SK-N-SH (cell line): Measurements from ENCODE around the gene PORCN. TPM values are rescaled to one million over a fixed set of nuclear protein-coding genes. Genes with fewer than 3 reads are reported as not detected.

ENCODE experiments used
- CTCF ChIA-PET: fragments of 300-600, 350-600 bp; formaldehyde crosslinking; extraction: SDS; loops from one replicate; lab custom pipeline; 2021; lab: Yijun Ruan, JAX
- POLR2A ChIA-PET: fragments of 350-600 bp; sonication (Branson Sonifier 250); formaldehyde crosslinking; extraction: SDS; loops from one replicate; lab custom pipeline; 2020; ENCODE audit warnings: antibody characterized with exemption, inconsistent platforms; lab: Yijun Ruan, JAX
- DNase-seq: peaks from one replicate; pipeline ENCODE4 v3.0.0; 2012
- H2AFZ ChIP-seq: fragments of 200-600 bp; sonication (generic); 2 replicates; pipeline ENCODE4 v1.8.1; 2016; ENCODE audit warnings: antibody characterized with exemption, mild to moderate bottlenecking, low read depth
- H3F3A ChIP-seq: fragments of 200-600 bp; sonication (generic); replicated peaks from 2 replicates; pipeline ENCODE3; 2016; ENCODE audit warnings: antibody characterized with exemption, mild to moderate bottlenecking; ENCODE audit not compliant: insufficient read depth
- H3K27ac ChIP-seq, 2 experiments: fragments of 200-500 bp in 1 of 2; fragments of 200-600 bp in 1 of 2; sonication (Bioruptor generic) in 1 of 2; sonication (generic), shearing (Covaris generic) in 1 of 2; 2 replicates each; pipeline versions ENCODE4 v1.5.1 to v1.6.1; 2014 to 2016; ENCODE audit warnings: low read depth in 2 of 2, inconsistent platforms in 1 of 2, low read length in 1 of 2, mild to moderate bottlenecking in 1 of 2, mixed read lengths in 1 of 2
- H3K27me3 ChIP-seq: fragments of 200-600 bp; sonication (generic), shearing (Covaris generic); 2 replicates; pipeline ENCODE4 v1.6.1; 2016; ENCODE audit warnings: mixed run types; ENCODE audit not compliant: insufficient read depth
- H3K36me3 ChIP-seq, 2 experiments: fragments of 200-500 bp in 1 of 2; fragments of 200-600 bp in 1 of 2; sonication (Bioruptor generic) in 1 of 2; sonication (generic) in 1 of 2; replicated peaks in 1 of 2; 2 replicates each; pipeline versions ENCODE3 to v1.5.1; 2014 to 2016; ENCODE audit warnings: low read length in 1 of 2, mild to moderate bottlenecking in 1 of 2; ENCODE audit not compliant: insufficient read depth in 2 of 2, control insufficient read depth in 1 of 2
- H3K4me1 ChIP-seq, 2 experiments: fragments of 200-500 bp in 1 of 2; fragments of 200-600 bp in 1 of 2; sonication (Bioruptor generic) in 1 of 2; sonication (generic), shearing (Covaris generic) in 1 of 2; 2 replicates each; pipeline versions ENCODE4 v1.5.1 to v1.6.1; 2014 to 2016; ENCODE audit warnings: low read depth in 1 of 2, low read length in 1 of 2, mixed run types in 1 of 2; ENCODE audit not compliant: insufficient read depth in 2 of 2, control insufficient read depth in 1 of 2
- H3K4me2 ChIP-seq: fragments of 200-600 bp; sonication (generic), shearing (Covaris generic); 2 replicates; pipeline ENCODE4 v1.6.1; 2017; ENCODE audit warnings: mixed run types
- H3K4me3 ChIP-seq, 2 experiments: fragments of 200-500 bp in 1 of 2; fragments of 200-600 bp in 1 of 2; sonication (Bioruptor generic) in 1 of 2; sonication (generic), shearing (Covaris generic) in 1 of 2; 2 replicates each; pipeline versions ENCODE4 v1.5.1 to v1.8.1; 2014 to 2016; ENCODE audit warnings: low read depth in 2 of 2, inconsistent platforms in 1 of 2, low read length in 1 of 2, mild to moderate bottlenecking in 1 of 2, mixed read lengths in 1 of 2, moderate library complexity in 1 of 2
- H3K79me2 ChIP-seq: fragments of 200-600 bp; sonication (generic); 2 replicates; pipeline ENCODE4 v1.8.1; 2017; ENCODE audit warnings: mild to moderate bottlenecking; ENCODE audit not compliant: insufficient read depth
- H3K9ac ChIP-seq: fragments of 200-600 bp; sonication (generic); 2 replicates; pipeline ENCODE4 v1.6.1; 2017; ENCODE audit warnings: mixed run types
- H3K9me2 ChIP-seq: fragments of 200-600 bp; sonication (generic); 2 replicates; pipeline ENCODE4 v1.6.1; 2017; ENCODE audit warnings: mixed run types
- H3K9me3 ChIP-seq: fragments of 200-600 bp; sonication (generic); 2 replicates; pipeline ENCODE4 v1.6.1; 2017; ENCODE audit warnings: mixed run types, mild to moderate bottlenecking, moderate library complexity
- H4K20me1 ChIP-seq: fragments of 200-600 bp; sonication (generic); 2 replicates; pipeline ENCODE4 v1.6.1; 2017; ENCODE audit warnings: mild to moderate bottlenecking, mixed run types; ENCODE audit not compliant: insufficient read depth
- CHD2 ChIP-seq: fragments of 150-350 bp; IDR thresholded peaks from 2 replicates; pipeline ENCODE4 v1.6.1; 2018; ENCODE audit warnings: low read length; ENCODE audit not compliant: partially characterized antibody
- ELF1 ChIP-seq: IDR thresholded peaks from 2 replicates; pipeline ENCODE4 v1.4.0; 2012
- FOSL2 ChIP-seq: IDR thresholded peaks from 2 replicates; pipeline ENCODE4 v1.4.0; 2012; ENCODE audit warnings: low read depth, mild to moderate bottlenecking, moderate library complexity, borderline replicate concordance
- FOXM1 ChIP-seq: IDR thresholded peaks from 2 replicates; pipeline ENCODE4 v1.4.0; 2012; ENCODE audit warnings: low read depth, mild to moderate bottlenecking
- GABPA ChIP-seq: IDR thresholded peaks from 2 replicates; pipeline ENCODE4 v1.4.0; 2012; ENCODE audit warnings: low read depth, mild to moderate bottlenecking
- GATA2 ChIP-seq: sonication (generic); formaldehyde crosslinking; IDR thresholded peaks from 2 replicates; pipeline ENCODE4 v1.5.0; 2020; ENCODE audit warnings: mild to moderate bottlenecking, missing genetic modification reagents
- JUND ChIP-seq: IDR thresholded peaks from 2 replicates; pipeline ENCODE4 v1.4.0; 2012
- MAX ChIP-seq: IDR thresholded peaks from 2 replicates; pipeline ENCODE4 v1.4.0; 2012; ENCODE audit warnings: low read depth
- MEF2A ChIP-seq: IDR thresholded peaks from 2 replicates; pipeline ENCODE4 v1.4.0; 2012; ENCODE audit warnings: low read depth, borderline replicate concordance
- MXI1 ChIP-seq: IDR thresholded peaks from 2 replicates; pipeline ENCODE4 v1.6.1; 2012; ENCODE audit warnings: mild to moderate bottlenecking, low read depth, low read length, improper control_type of control experiment
- NRF1 ChIP-seq: IDR thresholded peaks from 2 replicates; pipeline ENCODE4 v1.6.1; 2012; ENCODE audit warnings: low read depth, mild to moderate bottlenecking, low read length
- PBX3 ChIP-seq: IDR thresholded peaks from 2 replicates; pipeline ENCODE4; 2012
- RCOR1 ChIP-seq: fragments of 150-350 bp; IDR thresholded peaks from 2 replicates; pipeline ENCODE4 v1.6.1; 2017; ENCODE audit warnings: antibody characterized with exemption, low read length
- REST ChIP-seq: IDR thresholded peaks from 2 replicates; pipeline ENCODE4 v1.6.1; 2012; ENCODE audit warnings: mild to moderate bottlenecking, low read depth, low read length, moderate library complexity
- SIN3A ChIP-seq: IDR thresholded peaks from 2 replicates; pipeline ENCODE4 v1.6.1; 2012; ENCODE audit warnings: low read depth, mild to moderate bottlenecking, low read length, moderate library complexity, borderline replicate concordance
- SMC3 ChIP-seq: IDR thresholded peaks from 2 replicates; pipeline ENCODE4 v1.6.1; 2012; ENCODE audit warnings: low read depth, low read length, improper control_type of control experiment
- TAF1 ChIP-seq: IDR thresholded peaks from 2 replicates; pipeline ENCODE4 v1.6.1; 2012; ENCODE audit warnings: low read depth, mild to moderate bottlenecking, low read length, moderate library complexity, borderline replicate concordance
- TCF12 ChIP-seq: IDR thresholded peaks from 2 replicates; pipeline ENCODE4 v1.4.0; 2012
- USF2 ChIP-seq: fragments of 150-350 bp; IDR thresholded peaks from 2 replicates; pipeline ENCODE4 v1.6.1; 2017; ENCODE audit warnings: antibody characterized with exemption, low read length, low read depth, borderline replicate concordance
- ZBTB33 ChIP-seq: IDR thresholded peaks from 2 replicates; pipeline ENCODE4 v1.4.0; 2012; ENCODE audit warnings: low read depth, borderline replicate concordance
- WGBS: methylation state at CpG from one replicate; pipeline ENCODE4 v1.1.6; 2017; ENCODE audit warnings: low lambda C conversion rate; 5-methylcytosine and 5-hydroxymethylcytosine counted together
- polyA plus RNA-seq, 3 experiments: library from polyadenylated mRNA; depleted of rRNA; stranded (reverse); fragments of >200 nt; gene quantifications; 2 replicates each; pipeline ENCODE4 v1.2.3, GENCODE V29; 2012

PORCN gene
- polyA plus RNA-seq, 1 of the 3 experiments (the other 2 are of a cell fraction): 11.0 TPM

GRCh38 chrX:48532161-48532560 lies 23.4 kb downstream of the PORCN start (continued):
- no peak for TF ChIP-seq MEF2A
- TF ChIP-seq JUND: no peak
- no peak for TF ChIP-seq FOSL2
- no peak for TF ChIP-seq FOXM1
- no peak for TF ChIP-seq USF2
- no peak for TF ChIP-seq SMC3
- TF ChIP-seq SIN3A: no peak
- no peak for TF ChIP-seq GATA2 (CRISPR knock-in tag)
- TF ChIP-seq MXI1: no peak
- no peak for TF ChIP-seq ZBTB33
- TF ChIP-seq, all 33 proteins: peak for 0

- 44% methylated on average over 3 of the region's 3 CpGs for WGBS
- TF ChIP-seq TAF1: no peak
- TF ChIP-seq REST: no peak
- no peak for TF ChIP-seq MEF2A
- TF ChIP-seq ELF1: no peak
- no peak for TF ChIP-seq PBX3
- no peak for TF ChIP-seq RCOR1
- TF ChIP-seq JUND: no peak
- no peak for TF ChIP-seq NRF1
- no peak for TF ChIP-seq MXI1
- no peak for TF ChIP-seq CHD2
- TF ChIP-seq MAX: no peak
- no peak for TF ChIP-seq GABPA
- TF ChIP-seq ZBTB33: no peak
- TF ChIP-seq TCF12: no peak
- no peak for TF ChIP-seq USF2
- H3K4me2 ChIP-seq: no peak overlapping the region
Observed at GRCh38 chrX:48533165-48533564, 24.4 kb downstream of the PORCN start.

More at GRCh38 chrX:48533165-48533564, 24.4 kb downstream of the PORCN start:
- H4K20me1 ChIP-seq: no peaks in the 10 kb centered on the region
- no peaks in the 10 kb centered on the region for H3K27me3 ChIP-seq
- no peaks in the 10 kb centered on the region for H3K79me2 ChIP-seq
- ChIA-PET POLR2A (no interaction called here), CTCF (no interaction called here)
- H3K27ac ChIP-seq: no peak overlapping the region
- no peaks in the 10 kb centered on the region for H3F3A ChIP-seq
- H3K36me3 ChIP-seq: no peaks in the 10 kb centered on the region
- H3K4me1 ChIP-seq: no peaks in the 10 kb centered on the region
- no peak overlapping the region for H3K9ac ChIP-seq
- H2AFZ ChIP-seq: no peak overlapping the region
- no peak overlapping the region for H3K4me3 ChIP-seq
- no peaks in the 10 kb centered on the region for H3K9me3 ChIP-seq
- H3K9me2 ChIP-seq: no peaks in the 10 kb centered on the region
- no peak for DNase-seq
